HEK293 (cell line): Measurements from ENCODE around the gene TTLL9.

Experiments used
- CTCF ChIA-PET: fragments of 350-600 bp; formaldehyde crosslinking; extraction: SDS; loops from one replicate; lab custom pipeline; 2021; ENCODE audit warnings: antibody characterized with exemption; lab: Yijun Ruan, JAX
- POLR2A ChIA-PET: fragments of 300-600 bp; formaldehyde crosslinking; extraction: SDS; loops from one replicate; lab custom pipeline; 2020; ENCODE audit warnings: antibody characterized with exemption, inconsistent platforms; lab: Yijun Ruan, JAX
- H3K27ac ChIP-seq: fragments of 200-500 bp; sonication (Bioruptor generic); 2 replicates; pipeline ENCODE4 v1.5.1; 2014; ENCODE audit warnings: low read depth, low read length, control low read depth, inconsistent platforms; ENCODE audit errors: extremely low read depth
- H3K36me3 ChIP-seq, 2 experiments: fragments of 200-500 bp in 1 of 2; sonication (Bioruptor generic) in 1 of 2; 1 replicate in 1 of 2; 2 replicates in 1 of 2; pipeline ENCODE4 v1.5.1; 2014 to 2017; ENCODE audit warnings: inconsistent platforms in 2 of 2, low read length in 2 of 2; ENCODE audit not compliant: control insufficient read depth in 2 of 2, insufficient read depth in 1 of 2
- H3K4me1 ChIP-seq: fragments of 200-500 bp; sonication (Bioruptor generic); 2 replicates; pipeline ENCODE4 v1.5.1; 2014; ENCODE audit warnings: mild to moderate bottlenecking, low read length, inconsistent platforms; ENCODE audit not compliant: control insufficient read depth, insufficient read depth
- H3K4me3 ChIP-seq: 2 replicates; pipeline ENCODE4 v1.5.1; 2011; ENCODE audit warnings: low read depth, mild to moderate bottlenecking, control low read depth, low read length, moderate library complexity
- H3K9me3 ChIP-seq: fragments of 200-500 bp; sonication (Bioruptor generic); 2 replicates; pipeline ENCODE4 v1.5.1; 2014; ENCODE audit warnings: low read depth, low read length, inconsistent platforms; ENCODE audit not compliant: control insufficient read depth, insufficient read depth
- GLIS2 ChIP-seq: fragments of 450-650 bp; formaldehyde crosslinking; IDR thresholded peaks from 2 replicates; pipeline ENCODE4 v1.5.1; 2016; ENCODE audit warnings: missing biosample characterization, missing genetic modification characterization
- KLF1 ChIP-seq: fragments of 450-650 bp; formaldehyde crosslinking; IDR thresholded peaks from 2 replicates; pipeline ENCODE4 v1.5.1; 2016; ENCODE audit warnings: missing biosample characterization, missing genetic modification characterization
- KLF16 ChIP-seq: fragments of 450-650 bp; formaldehyde crosslinking; IDR thresholded peaks from 2 replicates; pipeline ENCODE4 v1.5.1; 2017; ENCODE audit warnings: missing biosample characterization, missing genetic modification characterization
- KLF8 ChIP-seq: fragments of 450-650 bp; formaldehyde crosslinking; IDR thresholded peaks from 2 replicates; pipeline ENCODE4 v1.5.1; 2016; ENCODE audit warnings: missing biosample characterization, missing genetic modification characterization
- MYNN ChIP-seq: fragments of 450-650 bp; formaldehyde crosslinking; IDR thresholded peaks from 2 replicates; pipeline ENCODE4 v1.5.1; 2016; ENCODE audit warnings: missing biosample characterization, missing genetic modification characterization, borderline replicate concordance
- SP2 ChIP-seq: fragments of 450-650 bp; formaldehyde crosslinking; IDR thresholded peaks from 2 replicates; pipeline ENCODE4 v1.5.1; 2016; ENCODE audit warnings: missing biosample characterization, missing genetic modification characterization
- SP3 ChIP-seq: fragments of 450-650 bp; formaldehyde crosslinking; IDR thresholded peaks from 2 replicates; pipeline ENCODE4 v1.5.1; 2016; ENCODE audit warnings: missing biosample characterization, missing genetic modification characterization
- WT1 ChIP-seq: fragments of 450-650 bp; formaldehyde crosslinking; IDR thresholded peaks from 2 replicates; pipeline ENCODE4 v1.5.1; 2016; ENCODE audit warnings: missing biosample characterization, missing genetic modification characterization
- ZBTB17 ChIP-seq: fragments of 450-650 bp; formaldehyde crosslinking; IDR thresholded peaks from 2 replicates; pipeline ENCODE4 v1.5.1; 2016; ENCODE audit warnings: missing biosample characterization, missing genetic modification characterization
- ZBTB26 ChIP-seq: fragments of 450-650 bp; formaldehyde crosslinking; optimal IDR thresholded peaks from 2 replicates; pipeline ENCODE3; 2016; ENCODE audit warnings: missing biosample characterization, mild to moderate bottlenecking, missing genetic modification characterization
- ZBTB8A ChIP-seq: fragments of 450-650 bp; formaldehyde crosslinking; IDR thresholded peaks from 2 replicates; pipeline ENCODE4 v1.5.1; 2016; ENCODE audit warnings: missing biosample characterization, missing genetic modification characterization
- ZNF138 ChIP-seq: fragments of 450-650 bp; formaldehyde crosslinking; IDR thresholded peaks from 2 replicates; pipeline ENCODE4 v1.5.1; 2016; ENCODE audit warnings: missing biosample characterization, missing genetic modification characterization, borderline replicate concordance
- ZNF341 ChIP-seq: fragments of 450-650 bp; formaldehyde crosslinking; IDR thresholded peaks from 2 replicates; pipeline ENCODE4; 2016; ENCODE audit warnings: low read depth, missing biosample characterization, missing genetic modification characterization
- ZNF350 ChIP-seq: fragments of 450-650 bp; formaldehyde crosslinking; IDR thresholded peaks from 2 replicates; pipeline ENCODE4 v1.5.0; 2017; ENCODE audit warnings: missing biosample characterization, mild to moderate bottlenecking, missing genetic modification characterization
- ZNF433 ChIP-seq: fragments of 450-650 bp; formaldehyde crosslinking; IDR thresholded peaks from 2 replicates; pipeline ENCODE4 v1.5.1; 2016; ENCODE audit warnings: missing biosample characterization, missing genetic modification characterization, low read depth
- ZNF549 ChIP-seq: fragments of 450-650 bp; IDR thresholded peaks from 2 replicates; pipeline ENCODE4 v1.5.1; 2018; ENCODE audit warnings: missing biosample characterization, missing genetic modification characterization, mild to moderate bottlenecking, inconsistent platforms, moderate library complexity
- ZNF580 ChIP-seq: fragments of 450-650 bp; formaldehyde crosslinking; IDR thresholded peaks from 2 replicates; pipeline ENCODE4 v1.5.1; 2016; ENCODE audit warnings: missing biosample characterization, missing genetic modification characterization
- ZNF626 ChIP-seq: fragments of 450-650 bp; sonication (Bioruptor Pico); formaldehyde crosslinking; IDR thresholded peaks from 2 replicates; pipeline ENCODE4 v1.5.1; 2018; ENCODE audit warnings: missing biosample characterization, missing genetic modification characterization, inconsistent platforms
- ZNF701 ChIP-seq: fragments of 450-650 bp; formaldehyde crosslinking; IDR thresholded peaks from 2 replicates; pipeline ENCODE4 v1.5.1; 2016; ENCODE audit warnings: missing biosample characterization, missing genetic modification characterization
- ZSCAN5A ChIP-seq: fragments of 450-650 bp; formaldehyde crosslinking; IDR thresholded peaks from 2 replicates; pipeline ENCODE4 v1.5.1; 2016; ENCODE audit warnings: missing biosample characterization, missing genetic modification characterization
- TF ChIP-seq, protein P1 (sequence below): fragments of 450-650 bp; formaldehyde crosslinking; IDR thresholded peaks from 2 replicates; pipeline ENCODE4 v1.5.1; 2017; ENCODE audit warnings: missing biosample characterization, missing genetic modification characterization
- TF ChIP-seq, protein P2 (sequence below): fragments of 450-650 bp; formaldehyde crosslinking; IDR thresholded peaks from 2 replicates; pipeline ENCODE4 v1.5.1; 2016; ENCODE audit warnings: missing biosample characterization, missing genetic modification characterization
- TF ChIP-seq, protein P3 (sequence below): fragments of 450-650 bp; formaldehyde crosslinking; IDR thresholded peaks from 2 replicates; pipeline ENCODE4 v1.5.1; 2017; ENCODE audit warnings: missing biosample characterization, missing genetic modification characterization
- TF ChIP-seq, protein P4 (sequence below): sonication (generic); formaldehyde crosslinking; IDR thresholded peaks from 2 replicates; pipeline ENCODE4 v1.8.1; 2022; ENCODE audit warnings: mild to moderate bottlenecking, moderate library complexity, missing genetic modification reagents
- TF ChIP-seq, protein P5 (sequence below): fragments of 450-650 bp; formaldehyde crosslinking; IDR thresholded peaks from 2 replicates; pipeline ENCODE4 v1.5.1; 2016; ENCODE audit warnings: missing biosample characterization, missing genetic modification characterization

The TTLL9 gene

DNA sequence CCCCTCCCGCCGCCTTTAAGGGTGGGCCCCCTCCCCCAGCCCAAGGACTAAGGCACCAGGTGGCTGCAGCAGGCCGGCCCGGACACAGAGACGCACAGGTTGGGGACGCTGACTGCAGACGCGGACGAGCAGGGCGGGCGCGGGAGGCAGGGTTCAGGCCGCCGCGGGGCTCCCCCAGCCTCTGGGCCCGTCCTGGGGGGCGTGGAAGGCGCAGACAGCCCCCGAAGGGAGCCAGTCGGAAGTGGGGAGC, 9.4 kb upstream of the TTLL9 start (continued):
- TF ChIP-seq, protein P1, sequence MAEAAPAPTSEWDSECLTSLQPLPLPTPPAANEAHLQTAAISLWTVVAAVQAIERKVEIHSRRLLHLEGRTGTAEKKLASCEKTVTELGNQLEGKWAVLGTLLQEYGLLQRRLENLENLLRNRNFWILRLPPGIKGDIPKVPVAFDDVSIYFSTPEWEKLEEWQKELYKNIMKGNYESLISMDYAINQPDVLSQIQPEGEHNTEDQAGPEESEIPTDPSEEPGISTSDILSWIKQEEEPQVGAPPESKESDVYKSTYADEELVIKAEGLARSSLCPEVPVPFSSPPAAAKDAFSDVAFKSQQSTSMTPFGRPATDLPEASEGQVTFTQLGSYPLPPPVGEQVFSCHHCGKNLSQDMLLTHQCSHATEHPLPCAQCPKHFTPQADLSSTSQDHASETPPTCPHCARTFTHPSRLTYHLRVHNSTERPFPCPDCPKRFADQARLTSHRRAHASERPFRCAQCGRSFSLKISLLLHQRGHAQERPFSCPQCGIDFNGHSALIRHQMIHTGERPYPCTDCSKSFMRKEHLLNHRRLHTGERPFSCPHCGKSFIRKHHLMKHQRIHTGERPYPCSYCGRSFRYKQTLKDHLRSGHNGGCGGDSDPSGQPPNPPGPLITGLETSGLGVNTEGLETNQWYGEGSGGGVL (tag by site-specific recombination), result peak; percentile 82
- TF ChIP-seq GLIS2 (tag by site-specific recombination) (peak; percentile 71), ZNF549 (tag by site-specific recombination) (no peak)
- TF ChIP-seq, protein P2, sequence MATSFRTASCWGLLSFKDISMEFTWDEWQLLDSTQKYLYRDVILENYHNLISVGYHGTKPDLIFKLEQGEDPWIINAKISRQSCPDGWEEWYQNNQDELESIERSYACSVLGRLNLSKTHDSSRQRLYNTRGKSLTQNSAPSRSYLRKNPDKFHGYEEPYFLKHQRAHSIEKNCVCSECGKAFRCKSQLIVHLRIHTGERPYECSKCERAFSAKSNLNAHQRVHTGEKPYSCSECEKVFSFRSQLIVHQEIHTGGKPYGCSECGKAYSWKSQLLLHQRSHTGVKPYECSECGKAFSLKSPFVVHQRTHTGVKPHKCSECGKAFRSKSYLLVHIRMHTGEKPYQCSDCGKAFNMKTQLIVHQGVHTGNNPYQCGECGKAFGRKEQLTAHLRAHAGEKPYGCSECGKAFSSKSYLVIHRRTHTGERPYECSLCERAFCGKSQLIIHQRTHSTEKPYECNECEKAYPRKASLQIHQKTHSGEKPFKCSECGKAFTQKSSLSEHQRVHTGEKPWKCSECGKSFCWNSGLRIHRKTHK (tag by site-specific recombination), result no peak

GRCh38 chr20:31861385-31862156, 8.9 kb upstream of the TTLL9 start:
- peak overlapping the region; percentile 38 for H3K4me3 ChIP-seq
- no peak for TF ChIP-seq MYNN (tag by site-specific recombination)
- peak; percentile 60 for TF ChIP-seq WT1
- TF ChIP-seq, protein P3, sequence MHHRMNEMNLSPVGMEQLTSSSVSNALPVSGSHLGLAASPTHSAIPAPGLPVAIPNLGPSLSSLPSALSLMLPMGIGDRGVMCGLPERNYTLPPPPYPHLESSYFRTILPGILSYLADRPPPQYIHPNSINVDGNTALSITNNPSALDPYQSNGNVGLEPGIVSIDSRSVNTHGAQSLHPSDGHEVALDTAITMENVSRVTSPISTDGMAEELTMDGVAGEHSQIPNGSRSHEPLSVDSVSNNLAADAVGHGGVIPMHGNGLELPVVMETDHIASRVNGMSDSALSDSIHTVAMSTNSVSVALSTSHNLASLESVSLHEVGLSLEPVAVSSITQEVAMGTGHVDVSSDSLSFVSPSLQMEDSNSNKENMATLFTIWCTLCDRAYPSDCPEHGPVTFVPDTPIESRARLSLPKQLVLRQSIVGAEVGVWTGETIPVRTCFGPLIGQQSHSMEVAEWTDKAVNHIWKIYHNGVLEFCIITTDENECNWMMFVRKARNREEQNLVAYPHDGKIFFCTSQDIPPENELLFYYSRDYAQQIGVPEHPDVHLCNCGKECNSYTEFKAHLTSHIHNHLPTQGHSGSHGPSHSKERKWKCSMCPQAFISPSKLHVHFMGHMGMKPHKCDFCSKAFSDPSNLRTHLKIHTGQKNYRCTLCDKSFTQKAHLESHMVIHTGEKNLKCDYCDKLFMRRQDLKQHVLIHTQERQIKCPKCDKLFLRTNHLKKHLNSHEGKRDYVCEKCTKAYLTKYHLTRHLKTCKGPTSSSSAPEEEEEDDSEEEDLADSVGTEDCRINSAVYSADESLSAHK (tag by site-specific recombination), result no peak
- peak; percentile 53 for TF ChIP-seq KLF1 (tag by site-specific recombination)
- no peak for TF ChIP-seq KLF16 (tag by site-specific recombination)
- TF ChIP-seq GLIS2 (tag by site-specific recombination), result 0 out of 2 replicates have a peak, but pooled peaks have one; percentile 34
- TF ChIP-seq ZNF341, result peak; percentile 63; the same call in 1 of the 2 replicates
- TF ChIP-seq, protein P4, sequence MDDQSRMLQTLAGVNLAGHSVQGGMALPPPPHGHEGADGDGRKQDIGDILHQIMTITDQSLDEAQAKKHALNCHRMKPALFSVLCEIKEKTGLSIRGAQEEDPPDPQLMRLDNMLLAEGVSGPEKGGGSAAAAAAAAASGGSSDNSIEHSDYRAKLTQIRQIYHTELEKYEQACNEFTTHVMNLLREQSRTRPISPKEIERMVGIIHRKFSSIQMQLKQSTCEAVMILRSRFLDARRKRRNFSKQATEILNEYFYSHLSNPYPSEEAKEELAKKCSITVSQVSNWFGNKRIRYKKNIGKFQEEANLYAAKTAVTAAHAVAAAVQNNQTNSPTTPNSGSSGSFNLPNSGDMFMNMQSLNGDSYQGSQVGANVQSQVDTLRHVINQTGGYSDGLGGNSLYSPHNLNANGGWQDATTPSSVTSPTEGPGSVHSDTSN (CRISPR knock-in tag), result no peak
- peak; percentile 67 for TF ChIP-seq ZBTB8A (tag by site-specific recombination)
- TF ChIP-seq SP2, result peak; percentile 61
- TF ChIP-seq ZSCAN5A (tag by site-specific recombination), result no peak
- TF ChIP-seq ZNF138 (tag by site-specific recombination), result no peak
- peak; percentile 79 for TF ChIP-seq ZBTB26 (tag by site-specific recombination)
- peak; percentile 54; the same call in 1 of the 2 replicates for TF ChIP-seq ZBTB17 (tag by site-specific recombination)
- no peak for TF ChIP-seq ZNF701 (tag by site-specific recombination)
- TF ChIP-seq ZNF626 (tag by site-specific recombination), result no peak
- TF ChIP-seq ZNF580 (tag by site-specific recombination), result no peak
- TF ChIP-seq KLF8 (tag by site-specific recombination), result peak; percentile 61; the same call in 1 of the 2 replicates
- no peak for TF ChIP-seq ZNF350
- peak; percentile 83 for TF ChIP-seq SP3 (tag by site-specific recombination)
- TF ChIP-seq, protein P5, sequence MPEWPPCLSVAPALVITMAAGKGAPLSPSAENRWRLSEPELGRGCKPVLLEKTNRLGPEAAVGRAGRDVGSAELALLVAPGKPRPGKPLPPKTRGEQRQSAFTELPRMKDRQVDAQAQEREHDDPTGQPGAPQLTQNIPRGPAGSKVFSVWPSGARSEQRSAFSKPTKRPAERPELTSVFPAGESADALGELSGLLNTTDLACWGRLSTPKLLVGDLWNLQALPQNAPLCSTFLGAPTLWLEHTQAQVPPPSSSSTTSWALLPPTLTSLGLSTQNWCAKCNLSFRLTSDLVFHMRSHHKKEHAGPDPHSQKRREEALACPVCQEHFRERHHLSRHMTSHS (tag by site-specific recombination), result no peak
- TF ChIP-seq ZNF433, result no peak

More at GRCh38 chr20:31861385-31862156, 8.9 kb upstream of the TTLL9 start:
- no peaks in the 10 kb centered on the region for H3K9me3 ChIP-seq
- H3K4me1 ChIP-seq, result 0 out of 2 replicates have a peak, but pooled peaks cover 2% of the 10 kb centered on the region
- H3K27ac ChIP-seq, result no peak overlapping the region
- POLR2A ChIA-PET, result interaction anchor here (0.9 kb wide), 2 partner anchors 10 to 21 kb away, joined by 3 to 4 read pairs; no protein-coding TSS in a partner anchor
- CTCF ChIA-PET, result interaction anchor here (0.6 to 5.2 kb wide), 4 partner anchors 8 to 164 kb away, joined by 3 to 26 read pairs (median 10); partner anchors contain the start of gene PDRG1
- no peaks in the 10 kb centered on the region for H3K36me3 ChIP-seq
